GM18511 (cell line): ENCODE results near the gene SLC4A3.

Experiments used
- ATAC-seq: cut with Tn5 transposase; IDR thresholded peaks from one replicate; pipeline ENCODE4 v1.9.1; 2021; ENCODE audit warnings: mild to moderate bottlenecking, moderate library complexity; ENCODE audit not compliant: unreplicated experiment

The SLC4A3 gene

DNA sequence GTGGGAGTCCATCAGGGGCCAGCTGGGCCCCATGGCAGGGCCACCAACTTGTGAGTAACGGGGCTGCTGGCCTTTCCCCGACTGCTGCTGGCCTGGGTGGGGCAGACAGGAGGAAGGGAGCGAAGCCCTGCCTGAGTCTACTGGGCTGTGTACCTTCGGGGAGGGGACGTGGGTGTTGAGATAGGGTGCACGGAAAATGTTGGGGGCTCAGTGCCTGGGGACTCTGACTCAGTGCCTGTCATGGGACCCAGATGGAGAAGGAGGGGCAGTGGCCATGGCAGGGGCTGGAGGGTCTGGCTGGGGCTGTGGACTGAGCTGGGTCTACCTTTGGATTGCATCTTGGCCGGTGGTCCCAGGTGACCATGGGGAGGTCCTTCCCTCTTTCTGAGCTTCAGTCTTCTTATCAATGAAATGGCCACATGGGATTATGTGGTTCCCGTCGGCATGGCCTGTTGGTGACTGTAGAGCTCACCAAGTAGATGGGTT lies 4.0 kb downstream of the SLC4A3 start:
- no peak for ATAC-seq

DNA sequence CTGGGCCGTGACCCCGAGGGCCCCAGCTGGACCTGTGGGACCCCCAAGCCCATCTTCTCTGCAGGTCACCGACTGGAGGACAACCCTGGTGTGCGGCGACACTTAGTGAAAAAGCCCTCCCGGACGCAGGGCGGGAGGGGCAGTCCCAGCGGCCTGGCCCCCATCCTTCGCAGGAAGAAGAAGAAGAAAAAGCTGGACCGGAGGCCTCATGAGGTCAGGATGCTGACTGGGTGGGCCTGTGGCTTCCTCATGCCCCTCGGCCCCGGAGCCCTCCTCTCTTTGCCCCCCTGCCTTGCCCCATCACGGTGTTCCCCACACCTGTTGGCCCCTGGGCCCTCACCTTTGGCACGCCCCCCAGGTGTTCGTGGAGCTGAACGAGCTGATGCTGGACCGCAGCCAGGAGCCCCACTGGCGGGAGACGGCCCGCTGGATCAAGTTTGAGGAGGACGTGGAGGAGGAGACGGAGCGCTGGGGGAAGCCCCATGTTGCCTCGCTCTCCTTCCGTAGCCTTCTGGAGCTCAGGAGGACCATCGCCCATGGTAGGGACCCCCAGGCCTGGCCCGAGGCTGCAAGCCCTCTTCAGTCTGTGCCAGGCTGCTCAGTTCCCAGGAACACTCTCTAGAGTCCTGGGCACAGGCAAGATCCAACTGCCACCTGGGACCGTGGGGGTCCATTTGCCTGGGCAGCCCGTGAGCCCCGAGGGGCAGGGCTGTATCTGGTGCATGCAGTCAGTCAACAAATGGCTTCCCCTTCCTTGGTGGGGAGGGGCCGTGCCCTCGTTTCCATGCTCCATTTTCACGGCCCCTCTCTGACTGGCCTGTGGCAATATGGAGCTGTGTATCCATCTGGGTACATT lies 4.7 kb downstream of the SLC4A3 start:
- no peak for ATAC-seq

DNA sequence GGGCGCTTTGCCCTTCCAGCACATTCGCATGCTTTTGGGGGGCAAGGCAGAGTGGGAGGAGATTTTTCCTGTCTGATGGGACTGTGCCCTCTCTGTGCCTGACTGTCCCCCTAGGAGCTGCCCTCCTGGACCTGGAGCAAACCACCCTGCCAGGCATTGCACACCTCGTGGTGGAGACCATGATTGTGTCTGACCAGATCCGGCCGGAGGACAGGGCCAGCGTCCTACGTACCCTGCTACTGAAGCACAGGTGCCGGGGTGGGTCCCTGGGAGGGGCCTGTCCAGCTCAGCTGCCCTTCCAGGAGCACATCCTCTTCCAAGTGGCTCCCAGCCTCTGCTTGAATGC lies 5.3 kb downstream of the SLC4A3 start:
- no peak for ATAC-seq

DNA sequence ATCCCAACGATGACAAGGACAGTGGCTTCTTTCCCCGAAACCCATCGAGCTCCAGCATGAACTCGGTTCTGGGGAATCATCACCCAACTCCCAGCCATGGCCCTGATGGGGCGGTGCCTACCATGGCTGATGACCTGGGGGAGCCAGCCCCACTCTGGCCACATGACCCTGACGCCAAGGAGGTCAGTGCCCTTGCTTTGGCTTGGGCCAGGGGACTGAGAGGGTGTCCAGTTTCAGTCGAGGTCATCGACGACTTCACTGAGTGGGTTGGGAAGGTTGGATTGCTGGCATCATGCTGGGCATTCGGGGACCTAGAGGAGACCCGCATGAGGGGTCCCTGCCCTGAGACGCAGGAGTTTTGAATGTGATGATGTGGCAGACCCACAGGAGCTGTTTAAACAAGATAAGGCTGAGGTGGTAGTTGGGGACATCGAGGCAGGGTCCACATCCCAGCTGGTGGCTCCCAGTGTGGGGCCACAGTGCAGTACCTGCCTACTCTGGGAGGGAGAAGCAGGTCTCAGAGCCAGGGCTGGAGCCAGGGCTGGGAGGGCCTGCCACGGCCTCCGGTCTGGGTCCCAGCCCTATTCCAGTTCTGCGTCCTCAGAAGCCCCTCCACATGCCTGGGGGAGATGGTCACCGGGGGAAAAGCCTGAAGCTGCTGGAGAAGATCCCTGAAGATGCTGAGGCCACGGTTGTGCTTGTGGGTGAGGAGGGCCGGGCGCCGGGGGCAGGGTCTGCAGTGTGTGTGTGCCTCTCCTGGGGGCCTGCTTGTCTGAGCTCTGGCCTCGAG lies 6.0 kb downstream of the SLC4A3 start:
- ATAC-seq = no peak

DNA sequence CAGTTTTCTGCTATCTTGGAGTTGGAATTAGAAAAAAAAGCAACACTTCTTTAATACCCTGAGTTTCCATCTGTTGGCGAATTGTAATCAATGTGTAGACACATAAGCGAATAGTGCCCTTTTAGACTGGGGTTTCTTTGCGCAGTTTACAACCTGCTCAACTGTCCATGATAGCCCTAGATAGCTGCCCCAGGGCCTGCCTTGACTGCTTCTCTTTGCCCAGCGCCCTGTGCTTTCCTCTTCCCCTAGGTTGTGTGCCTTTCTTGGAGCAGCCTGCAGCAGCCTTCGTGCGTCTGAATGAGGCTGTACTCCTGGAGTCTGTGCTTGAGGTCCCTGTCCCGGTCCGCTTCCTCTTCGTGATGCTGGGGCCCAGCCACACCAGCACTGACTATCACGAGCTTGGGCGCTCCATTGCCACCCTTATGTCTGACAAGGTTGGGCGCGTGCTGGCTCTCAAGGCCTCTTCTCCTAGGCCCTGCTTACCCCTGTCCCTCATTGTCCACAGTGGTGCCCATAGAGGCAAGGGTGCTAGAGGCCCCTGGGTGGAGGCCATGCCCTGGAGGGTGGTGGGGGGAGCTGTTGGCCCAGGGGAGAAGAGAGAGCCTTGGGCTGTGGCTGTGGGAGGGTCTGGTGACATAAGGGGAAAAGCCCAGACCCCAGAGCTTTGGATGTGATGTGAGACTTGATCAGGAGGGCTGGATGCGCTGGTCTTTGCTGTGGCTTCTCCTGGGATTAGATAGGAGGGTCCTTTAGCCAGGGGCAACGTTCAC lies 6.9 kb downstream of the SLC4A3 start:
- no peak for ATAC-seq

DNA sequence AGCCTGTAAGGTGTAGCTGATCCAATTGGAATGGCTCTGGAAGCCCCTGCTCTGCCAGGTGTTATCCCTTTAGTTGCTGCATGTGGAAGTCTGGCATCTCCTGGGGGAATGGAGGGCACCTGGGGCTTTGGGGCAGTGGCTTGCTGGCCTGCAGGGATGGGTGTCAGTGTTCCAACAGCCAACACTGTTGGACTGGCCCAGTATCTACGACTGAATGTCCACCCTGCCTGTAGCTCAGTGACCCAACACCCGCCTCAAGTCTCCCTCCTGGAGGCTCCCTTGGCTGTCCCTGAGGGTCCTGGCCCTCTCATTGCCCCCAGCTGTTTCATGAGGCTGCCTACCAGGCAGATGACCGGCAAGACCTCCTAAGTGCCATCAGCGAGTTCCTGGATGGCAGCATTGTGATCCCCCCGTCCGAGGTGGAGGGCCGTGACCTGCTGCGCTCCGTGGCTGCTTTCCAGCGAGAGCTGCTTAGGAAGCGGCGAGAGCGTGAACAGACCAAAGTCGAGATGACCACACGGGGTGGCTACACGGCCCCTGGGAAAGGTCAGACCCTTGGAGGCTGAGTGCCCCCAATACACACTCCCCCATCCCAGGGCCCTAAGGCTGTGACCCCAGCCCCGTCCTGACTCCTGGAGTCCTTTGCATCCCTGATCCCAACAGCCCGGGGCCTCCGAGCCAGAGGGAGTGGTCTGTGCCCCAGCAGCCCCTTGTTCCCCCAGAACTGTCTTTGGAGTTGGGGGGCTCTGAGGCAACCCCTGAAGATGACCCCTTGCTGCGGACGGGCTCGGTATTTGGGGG lies 7.7 kb downstream of the SLC4A3 start:
- no peak for ATAC-seq

DNA sequence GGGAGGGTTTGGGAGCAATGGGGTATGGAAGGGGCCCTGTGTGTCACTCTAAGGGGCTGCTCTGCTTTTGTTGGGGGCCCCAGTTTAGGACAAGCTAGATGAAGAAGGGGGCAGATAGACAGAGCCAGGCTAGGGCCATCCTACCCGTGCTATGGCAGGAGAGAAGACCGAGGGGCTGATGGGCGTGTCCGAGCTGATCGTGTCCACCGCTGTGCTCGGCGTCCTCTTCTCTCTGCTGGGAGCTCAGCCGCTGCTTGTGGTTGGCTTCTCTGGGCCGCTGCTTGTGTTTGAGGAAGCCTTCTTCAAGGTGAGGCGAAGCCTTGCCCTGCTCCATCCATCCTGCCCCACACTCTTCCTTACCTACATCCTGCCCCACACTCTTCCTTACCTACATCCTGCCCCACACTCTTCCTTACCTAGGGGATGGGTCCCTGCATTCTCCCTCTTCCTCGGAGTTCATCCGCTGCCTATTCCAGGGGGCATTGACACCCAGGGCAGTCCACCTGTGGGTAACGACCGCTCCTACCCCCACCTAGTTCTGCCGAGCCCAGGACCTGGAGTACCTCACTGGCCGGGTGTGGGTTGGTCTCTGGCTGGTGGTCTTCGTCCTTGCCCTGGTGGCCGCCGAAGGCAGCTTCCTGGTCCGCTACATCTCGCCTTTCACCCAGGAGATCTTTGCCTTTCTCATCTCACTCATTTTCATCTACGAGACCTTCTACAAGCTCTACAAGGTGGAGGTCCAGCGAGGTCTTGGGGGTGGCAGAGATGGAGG lies 8.9 kb downstream of the SLC4A3 start:
- no peak for ATAC-seq

DNA sequence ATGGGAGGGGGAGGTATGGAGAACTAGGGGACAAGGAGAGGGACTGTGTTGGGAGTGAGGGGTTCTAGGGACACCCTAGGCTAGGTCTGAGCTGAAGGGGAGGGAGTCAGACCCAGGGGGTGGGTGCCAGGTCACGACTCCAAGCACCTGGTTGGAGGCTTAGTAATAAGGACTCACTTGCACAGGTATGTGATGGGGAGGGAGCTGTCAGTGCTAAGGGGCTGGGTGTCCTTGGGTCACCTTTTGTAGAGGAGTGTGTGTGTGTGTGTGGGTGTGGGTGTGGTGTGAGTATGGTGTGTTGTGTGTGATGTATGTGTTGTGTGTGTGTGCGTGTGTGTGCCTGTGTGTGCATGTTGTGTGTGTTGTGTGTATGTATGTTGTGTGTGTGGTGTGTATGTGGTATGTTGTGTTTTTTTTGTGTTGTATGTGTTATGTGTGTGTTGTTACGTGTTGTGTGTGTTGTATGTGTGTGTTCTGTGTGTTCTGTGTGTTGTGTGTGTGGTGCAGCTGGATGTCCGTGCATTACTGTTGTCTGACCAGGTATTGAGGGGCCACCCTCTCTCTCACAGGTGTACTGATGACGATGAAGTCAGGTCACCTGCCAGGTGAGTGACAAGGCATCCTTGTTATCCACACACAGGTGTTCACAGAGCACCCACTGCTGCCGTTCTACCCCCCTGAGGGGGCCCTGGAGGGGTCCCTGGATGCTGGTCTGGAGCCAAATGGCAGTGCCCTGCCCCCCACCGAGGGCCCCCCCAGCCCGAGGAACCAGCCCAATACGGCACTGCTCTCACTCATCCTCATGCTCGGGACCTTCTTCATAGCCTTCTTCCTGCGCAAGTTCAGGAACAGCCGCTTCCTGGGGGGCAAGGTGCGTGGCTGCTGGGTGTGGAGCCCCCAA lies 9.8 kb downstream of the SLC4A3 start:
- no peak for ATAC-seq

DNA sequence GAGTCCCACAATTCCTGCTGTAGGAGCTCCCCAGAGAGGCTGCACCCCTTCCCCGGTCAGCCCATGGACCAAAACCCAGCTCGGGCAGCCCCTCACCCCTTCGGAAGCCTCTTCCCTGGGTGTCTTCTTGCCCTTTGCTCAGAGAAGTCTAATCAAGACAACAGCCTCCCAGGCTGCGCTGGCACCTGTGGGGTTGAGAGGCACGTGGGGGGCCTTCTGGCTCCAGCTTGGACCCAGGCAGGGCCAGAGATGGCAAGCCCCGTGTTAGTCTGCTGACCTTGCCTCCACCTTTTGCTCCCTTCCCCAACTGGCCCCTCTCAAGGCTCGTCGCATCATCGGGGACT lies 10.4 kb downstream of the SLC4A3 start:
- no peak for ATAC-seq

DNA sequence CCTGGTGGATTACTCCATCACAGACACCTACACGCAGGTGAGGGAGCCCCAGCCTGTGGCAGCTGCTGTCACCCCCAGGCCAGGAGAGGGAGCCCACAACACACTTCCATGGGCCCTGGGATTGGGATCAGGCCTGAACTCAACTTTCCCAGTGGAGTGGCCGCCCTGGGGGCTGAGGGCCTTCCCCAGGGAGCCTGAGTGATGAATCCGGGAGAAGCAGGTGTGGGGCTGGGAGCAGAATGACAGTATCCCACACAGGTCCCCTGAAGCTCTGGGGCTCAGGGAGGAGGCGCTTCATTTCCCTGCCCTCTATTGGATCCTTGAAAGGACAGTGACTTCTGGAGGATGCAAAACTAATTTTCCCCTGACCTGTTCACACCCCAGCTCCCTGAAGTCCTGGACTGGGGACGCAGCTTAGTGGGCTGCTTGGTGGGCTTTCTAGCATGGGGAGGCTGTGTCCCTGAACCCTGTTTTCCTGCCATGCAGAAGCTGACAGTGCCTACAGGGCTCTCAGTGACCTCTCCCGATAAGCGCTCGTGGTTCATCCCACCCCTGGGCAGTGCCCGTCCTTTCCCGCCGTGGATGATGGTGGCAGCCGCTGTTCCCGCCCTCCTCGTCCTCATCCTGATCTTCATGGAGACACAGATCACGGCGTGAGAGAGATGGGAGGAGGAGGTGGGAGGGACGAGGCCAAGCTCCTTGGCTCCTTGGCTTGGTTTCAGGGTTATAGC lies 11.0 kb downstream of the SLC4A3 start:
- no peak for ATAC-seq

DNA sequence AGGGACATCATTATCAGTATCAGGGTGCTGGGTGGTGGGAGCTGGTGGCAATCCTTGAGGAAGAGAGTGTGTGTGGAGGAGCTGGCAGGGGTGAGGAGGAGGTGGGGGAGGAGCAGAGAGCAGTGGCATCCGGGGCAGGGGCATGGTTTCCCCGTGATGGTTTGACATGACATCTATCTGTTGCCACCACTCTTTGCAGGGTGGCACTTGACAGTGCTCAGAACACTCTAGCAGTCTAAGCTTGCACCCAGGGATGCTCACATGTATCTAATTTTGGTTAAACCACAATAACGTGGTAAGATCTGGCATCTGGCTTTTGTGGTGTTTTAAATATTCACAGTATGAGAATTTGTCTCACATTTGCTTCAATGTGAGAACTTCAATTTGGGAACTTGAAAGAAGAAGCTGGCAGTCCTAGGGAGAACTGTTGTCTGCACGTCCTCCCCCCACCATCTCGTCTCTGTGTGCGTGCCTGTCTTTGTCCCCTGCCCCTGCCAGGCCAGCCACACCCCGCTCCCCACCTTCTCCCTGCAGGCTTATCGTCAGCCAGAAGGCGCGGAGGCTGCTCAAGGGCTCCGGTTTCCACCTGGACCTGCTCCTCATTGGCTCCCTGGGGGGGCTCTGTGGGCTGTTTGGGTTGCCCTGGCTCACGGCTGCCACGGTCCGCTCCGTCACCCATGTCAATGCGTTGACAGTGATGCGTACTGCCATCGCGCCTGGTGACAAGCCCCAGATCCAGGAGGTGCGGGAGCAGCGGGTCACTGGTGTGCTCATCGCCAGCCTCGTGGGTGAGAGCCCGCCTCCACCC lies 11.7 kb downstream of the SLC4A3 start:
- no peak for ATAC-seq

DNA sequence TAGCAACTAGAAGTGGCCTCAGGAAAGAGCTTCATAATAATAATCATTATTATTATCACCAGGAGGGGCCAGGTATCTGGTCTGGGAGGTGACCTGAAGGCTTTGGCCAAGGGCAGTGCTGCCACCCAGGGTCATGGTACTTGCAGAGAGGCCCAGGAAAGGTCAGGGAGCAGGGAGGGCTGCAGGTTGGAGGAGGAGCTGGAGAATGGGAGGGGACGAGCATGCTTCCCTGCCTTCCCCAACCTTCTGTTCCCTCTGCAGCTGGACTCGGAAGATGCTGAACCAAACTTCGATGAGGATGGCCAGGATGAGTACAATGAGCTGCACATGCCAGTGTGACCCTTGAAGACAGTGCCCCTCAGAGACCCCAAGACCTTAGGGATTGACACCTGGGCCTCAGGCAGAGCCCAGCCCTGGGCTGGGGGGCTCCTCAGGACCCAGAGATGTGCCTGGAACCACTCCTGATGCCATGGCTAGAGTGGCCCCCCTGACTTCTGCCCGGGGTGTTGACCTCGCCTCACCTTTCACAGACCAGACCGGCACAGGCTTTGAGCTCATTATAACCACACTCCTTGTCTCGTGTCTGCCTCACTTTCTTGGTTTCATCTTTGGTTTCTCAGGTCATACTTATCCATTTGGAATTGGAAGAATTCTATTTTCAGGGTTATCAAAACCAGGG lies 14.1 kb downstream of the SLC4A3 start:
- ATAC-seq = no peak

DNA sequence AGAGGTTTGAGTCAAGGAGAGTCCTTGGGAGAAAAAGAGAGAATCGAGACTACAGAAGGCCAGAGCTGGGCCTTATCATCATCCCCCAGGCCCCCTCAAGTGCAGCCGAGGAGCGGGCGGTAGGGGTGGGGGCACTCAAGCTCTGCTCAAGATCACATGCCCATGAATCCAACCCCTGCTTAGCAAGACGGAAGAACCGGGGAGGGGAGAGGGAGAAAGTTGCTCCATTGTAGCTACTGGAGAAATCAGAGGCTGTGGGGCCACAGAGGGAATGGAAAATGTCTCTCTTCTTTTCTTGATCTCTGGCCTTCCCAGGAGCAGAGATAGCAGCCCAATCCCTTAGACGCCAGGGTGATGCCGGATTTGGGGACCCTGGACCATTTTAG lies 14.6 kb downstream of the SLC4A3 start:
- ATAC-seq = no peak

DNA sequence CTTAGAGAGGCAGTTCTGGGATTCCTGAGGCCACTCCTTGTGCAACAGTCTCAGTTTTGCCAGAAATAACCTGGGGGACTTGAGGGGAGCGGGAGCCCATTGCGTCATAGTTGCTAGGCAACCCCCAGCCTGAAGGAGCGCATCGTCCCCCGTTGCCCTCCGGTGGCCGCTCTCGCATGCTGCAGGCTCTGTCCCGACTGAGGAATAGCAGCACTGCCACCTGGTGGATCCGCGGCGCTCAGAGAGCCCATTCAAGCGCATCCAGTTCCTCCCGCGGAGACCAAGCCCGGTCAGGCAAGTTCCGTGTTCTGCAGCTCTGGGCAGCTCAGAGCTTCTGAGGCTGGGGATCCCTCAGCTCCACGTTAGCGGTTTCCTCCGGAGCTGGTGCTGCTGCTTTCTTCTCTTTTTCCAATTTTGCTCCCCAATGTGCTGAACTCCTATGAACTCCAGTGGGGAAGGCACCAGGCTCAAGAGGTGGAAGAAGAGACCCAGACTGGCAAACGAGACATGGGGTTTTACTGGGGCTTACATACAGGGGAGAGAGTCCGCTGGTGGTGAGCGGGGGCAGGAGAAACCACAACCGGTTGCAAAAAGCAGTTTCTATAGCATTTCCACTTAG lies 15.1 kb downstream of the SLC4A3 start:
- peak; percentile 97 for ATAC-seq

DNA sequence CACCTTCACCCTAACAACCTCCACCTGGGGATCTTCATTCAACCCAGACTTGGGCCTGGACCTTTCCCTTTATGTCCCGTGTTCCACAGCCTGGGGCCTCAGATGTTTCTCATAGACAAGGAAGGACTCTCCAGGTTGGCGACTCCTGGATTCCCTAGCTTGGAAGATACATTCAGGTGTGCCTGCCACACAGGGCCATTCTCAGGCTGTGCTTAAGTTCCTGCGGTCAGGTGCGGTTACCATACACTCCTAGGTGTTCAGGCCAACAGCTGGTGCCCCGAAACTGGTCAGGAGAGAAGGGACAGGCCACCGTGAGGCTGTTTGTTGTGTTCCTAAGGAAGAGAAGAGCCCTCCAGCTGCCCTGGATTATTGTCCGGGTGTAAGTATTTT lies 15.6 kb downstream of the SLC4A3 start:
- no peak for ATAC-seq

DNA sequence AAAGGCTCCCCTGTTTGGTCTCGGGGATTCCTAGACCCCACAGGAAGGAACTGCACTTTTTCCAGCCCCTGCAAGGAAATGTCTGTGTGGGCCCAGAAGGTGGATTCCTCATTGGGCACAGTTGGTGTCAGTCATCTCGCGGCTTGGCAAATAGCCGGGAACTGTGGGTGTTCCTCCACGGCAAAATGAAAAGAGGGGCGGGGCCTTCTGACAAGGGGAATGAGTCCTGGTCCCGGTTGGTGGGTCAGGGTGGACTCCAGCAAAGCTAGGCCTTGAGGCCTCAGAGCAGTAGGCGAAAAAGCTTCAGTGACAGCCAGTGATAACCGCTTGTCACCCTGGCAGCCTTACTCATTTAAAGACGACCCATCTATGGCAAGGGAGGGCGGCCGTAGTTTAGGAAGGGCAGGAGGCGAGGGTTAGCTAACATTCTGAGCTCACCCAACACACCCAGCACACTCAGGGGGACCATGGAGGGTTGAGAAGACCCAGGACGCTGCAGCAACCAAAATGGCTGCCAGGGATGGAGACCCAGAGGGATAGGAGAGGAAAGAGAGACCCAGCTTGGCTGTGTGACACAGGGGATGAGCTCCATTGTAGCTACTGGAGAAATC lies 16.5 kb downstream of the SLC4A3 start:
- no peak for ATAC-seq
